ENCODE results near the gene SRBD1. TPM values are rescaled to one million over a fixed set of nuclear protein-coding genes. Genes with fewer than 3 reads are reported as not detected.
A peak's percentile ranks its signal among the peaks of the same experiment; 100 is the strongest.

SRBD1 gene, protein sequence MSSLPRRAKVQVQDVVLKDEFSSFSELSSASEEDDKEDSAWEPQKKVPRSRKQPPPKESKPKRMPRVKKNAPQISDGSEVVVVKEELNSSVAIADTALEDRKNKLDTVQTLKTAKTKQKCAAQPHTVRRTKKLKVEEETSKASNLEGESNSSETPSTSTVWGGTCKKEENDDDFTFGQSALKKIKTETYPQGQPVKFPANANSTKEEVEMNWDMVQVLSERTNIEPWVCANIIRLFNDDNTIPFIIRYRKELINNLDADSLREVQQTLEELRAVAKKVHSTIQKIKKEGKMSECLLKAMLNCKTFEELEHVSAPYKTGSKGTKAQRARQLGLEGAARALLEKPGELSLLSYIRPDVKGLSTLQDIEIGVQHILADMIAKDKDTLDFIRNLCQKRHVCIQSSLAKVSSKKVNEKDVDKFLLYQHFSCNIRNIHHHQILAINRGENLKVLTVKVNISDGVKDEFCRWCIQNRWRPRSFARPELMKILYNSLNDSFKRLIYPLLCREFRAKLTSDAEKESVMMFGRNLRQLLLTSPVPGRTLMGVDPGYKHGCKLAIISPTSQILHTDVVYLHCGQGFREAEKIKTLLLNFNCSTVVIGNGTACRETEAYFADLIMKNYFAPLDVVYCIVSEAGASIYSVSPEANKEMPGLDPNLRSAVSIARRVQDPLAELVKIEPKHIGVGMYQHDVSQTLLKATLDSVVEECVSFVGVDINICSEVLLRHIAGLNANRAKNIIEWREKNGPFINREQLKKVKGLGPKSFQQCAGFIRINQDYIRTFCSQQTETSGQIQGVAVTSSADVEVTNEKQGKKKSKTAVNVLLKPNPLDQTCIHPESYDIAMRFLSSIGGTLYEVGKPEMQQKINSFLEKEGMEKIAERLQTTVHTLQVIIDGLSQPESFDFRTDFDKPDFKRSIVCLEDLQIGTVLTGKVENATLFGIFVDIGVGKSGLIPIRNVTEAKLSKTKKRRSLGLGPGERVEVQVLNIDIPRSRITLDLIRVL
- total RNA-seq = 13.3 and 16.5 TPM in 2 replicates

DNA sequence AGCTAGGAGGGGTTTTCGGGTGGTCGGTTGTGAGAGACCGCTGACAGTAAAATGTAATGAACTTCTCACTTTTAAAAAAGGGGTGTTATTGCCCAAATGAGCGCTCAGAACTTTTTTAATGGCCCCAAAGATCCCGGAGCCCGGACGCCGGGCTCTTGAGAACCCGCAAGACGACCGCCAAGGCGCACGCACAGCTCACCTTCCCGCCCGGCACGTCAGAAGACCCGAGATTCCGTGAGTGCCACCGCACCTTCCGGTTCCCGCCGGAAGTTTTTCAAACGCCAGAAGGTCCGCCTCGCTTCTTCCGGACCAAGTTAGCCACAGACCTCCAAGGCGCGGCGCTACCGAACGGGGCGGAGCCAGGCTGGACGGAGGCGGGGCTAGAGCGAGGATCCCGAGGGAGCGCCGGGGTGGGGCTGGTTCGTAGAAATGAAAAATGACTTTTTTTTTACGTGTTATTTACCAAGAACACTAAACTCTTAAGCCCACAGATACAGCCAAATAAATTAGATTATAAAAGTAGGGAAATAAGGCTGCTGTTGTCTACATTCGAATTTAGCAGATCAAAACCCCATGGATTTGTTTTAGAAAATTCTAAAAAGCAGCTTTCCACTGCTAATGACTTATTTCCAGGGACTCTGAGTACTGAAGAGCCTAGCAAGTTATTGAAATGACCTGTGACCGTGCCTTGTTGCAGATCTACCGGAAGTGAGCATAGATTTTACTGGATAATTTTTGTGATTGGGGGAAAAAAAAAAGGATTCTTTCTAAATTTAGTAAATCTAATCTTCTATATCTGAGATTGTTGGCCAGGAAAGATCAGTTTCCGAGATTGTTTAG lies at the start of gene SRBD1:
SRBD1 (minus strand) TSS at position 248 of the 840 bp plus-strand sequence. CDS start 5,826 bp downstream, outside the sequence.
- peak; percentile 79 to 95 for DNase-seq (ENCODE audit: low read depth in 2 of 2)

DNA sequence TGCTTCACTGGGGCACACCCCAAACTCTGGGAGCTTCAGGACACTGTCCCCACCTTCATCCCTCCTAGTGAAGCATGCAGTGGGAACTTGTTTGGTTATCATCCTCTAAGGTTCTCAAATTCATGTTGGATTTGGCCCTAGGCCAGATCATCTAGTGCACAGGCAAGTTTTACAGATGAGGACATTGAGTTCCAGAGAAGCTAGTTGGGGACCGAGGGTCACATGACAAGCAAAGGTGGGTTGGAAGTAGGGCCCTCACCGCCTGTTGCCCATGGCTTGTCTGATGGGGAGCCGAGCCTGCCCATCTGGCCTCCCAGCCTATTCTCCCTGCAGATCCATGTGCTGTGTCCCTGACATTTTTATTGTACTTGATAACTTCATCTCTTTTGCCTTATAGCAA lies 43.2 kb upstream of the SRBD1 start:
- DNase-seq (ENCODE audit: low read depth in 2 of 2) = no peak

DNA sequence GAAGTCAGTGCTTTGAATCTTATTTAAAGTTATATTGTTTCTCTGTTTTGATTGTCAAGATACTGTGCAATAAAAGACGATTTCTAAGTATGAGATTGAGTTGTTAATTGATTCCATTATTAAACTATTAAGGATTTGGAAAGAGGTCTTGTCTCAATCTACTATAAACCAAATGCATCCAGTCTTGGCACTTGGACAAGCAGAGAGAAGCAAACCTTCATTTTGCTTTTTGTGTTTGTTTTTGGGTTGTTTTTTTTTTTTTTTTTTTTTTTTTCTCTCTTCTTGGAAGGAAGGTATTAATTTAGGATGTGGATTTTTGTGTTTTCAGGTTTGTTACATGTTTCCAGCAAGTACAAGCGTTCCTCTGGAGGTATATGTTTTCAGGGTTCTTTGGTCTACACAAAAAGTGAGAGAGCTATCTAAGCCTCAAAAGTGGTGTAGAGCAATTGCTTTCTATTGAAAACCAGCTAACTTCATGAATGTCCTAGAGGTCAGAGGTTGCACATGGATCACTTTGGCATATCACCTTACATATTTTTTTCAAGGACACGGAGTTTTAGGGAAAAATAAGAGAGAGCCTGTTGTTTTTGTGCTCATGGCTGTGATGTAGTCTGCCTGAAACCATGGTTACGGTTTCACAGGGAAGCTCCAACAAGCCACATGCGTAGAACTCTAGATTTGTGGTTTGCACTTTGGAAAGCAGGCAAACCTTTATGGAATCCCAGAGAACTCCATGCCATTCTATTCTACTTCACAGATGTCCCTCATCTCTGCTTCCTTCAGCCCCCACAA lies 42.3 kb upstream of the SRBD1 start:
- peak in 1 of 2 donors; percentile 41 for DNase-seq (ENCODE audit: low read depth in 2 of 2)

DNA sequence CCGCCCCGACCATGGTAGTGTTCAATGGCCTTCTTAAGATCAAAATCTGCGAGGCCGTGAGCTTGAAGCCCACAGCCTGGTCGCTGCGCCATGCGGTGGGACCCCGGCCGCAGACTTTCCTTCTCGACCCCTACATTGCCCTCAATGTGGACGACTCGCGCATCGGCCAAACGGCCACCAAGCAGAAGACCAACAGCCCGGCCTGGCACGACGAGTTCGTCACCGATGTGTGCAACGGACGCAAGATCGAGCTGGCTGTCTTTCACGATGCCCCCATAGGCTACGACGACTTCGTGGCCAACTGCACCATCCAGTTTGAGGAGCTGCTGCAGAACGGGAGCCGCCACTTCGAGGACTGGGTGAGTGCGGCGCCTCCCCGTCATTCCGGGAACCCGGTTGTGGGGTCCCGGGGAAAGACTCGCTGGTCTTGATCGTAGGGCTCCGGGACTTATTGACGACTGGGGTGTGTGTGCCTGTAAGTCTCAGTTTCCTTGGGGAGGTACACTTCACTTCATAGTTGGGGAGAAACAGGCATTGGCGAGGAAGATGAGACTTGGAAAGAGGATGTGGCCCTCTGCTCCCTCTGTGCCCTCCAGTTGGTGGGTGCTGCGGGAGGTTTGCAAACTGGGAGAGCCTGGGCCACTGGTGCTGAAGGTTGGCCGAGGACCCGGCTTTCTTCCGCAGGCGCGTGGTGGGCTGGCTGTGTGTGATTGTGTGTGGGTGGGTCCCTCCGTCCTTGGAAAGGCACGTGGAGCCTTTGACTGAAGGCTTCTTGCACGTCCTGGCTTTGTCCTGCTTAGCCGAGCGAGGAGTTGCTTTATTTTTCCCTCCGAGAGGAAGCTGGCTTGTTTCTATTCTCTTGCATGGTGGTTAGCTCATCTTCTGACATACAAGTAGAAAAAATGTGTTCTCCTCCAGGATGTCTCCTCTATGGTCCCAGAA lies 41.3 kb upstream of the SRBD1 start:
- peak; percentile 27 to 60 for DNase-seq (ENCODE audit: low read depth in 2 of 2)

DNA sequence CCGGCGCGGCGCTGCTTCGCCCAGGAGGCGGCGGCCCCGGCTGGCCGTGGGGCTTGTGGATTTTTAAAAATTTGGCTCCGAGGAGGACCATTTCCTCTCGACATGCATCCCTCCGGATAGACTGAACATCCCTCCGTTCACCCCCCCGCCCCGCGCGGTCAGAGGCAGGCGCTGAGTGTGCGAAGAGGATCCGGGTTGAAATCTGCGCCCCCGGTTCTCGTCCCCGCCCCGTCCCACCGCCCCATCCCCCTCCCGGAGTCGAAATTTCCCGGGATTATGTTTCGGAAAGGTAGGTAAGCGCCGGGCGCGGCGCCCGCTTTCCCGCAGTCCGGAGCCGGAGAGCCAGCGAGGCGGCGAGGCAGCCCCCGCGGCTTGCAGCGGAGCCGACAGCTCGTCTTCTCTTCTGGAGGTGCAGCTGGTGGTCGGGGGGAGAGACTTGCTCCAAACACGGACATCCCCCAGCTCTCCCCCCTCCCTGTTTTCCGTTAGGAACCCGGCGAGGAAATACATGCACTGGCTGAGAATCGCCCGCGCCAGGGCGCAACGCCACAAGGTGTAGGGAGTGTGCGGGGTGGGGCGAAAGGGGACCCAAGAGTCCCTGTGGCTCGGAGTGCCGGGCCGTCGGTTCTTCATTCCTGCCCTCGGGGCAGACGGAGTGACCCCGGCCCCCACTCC lies 40.5 kb upstream of the SRBD1 start, which contains the start of gene PRKCE:
PRKCE (plus strand) TSS at position 261 of the 675 bp plus-strand sequence.
- DNase-seq (ENCODE audit: low read depth in 2 of 2) = peak; percentile 33 to 75

DNA sequence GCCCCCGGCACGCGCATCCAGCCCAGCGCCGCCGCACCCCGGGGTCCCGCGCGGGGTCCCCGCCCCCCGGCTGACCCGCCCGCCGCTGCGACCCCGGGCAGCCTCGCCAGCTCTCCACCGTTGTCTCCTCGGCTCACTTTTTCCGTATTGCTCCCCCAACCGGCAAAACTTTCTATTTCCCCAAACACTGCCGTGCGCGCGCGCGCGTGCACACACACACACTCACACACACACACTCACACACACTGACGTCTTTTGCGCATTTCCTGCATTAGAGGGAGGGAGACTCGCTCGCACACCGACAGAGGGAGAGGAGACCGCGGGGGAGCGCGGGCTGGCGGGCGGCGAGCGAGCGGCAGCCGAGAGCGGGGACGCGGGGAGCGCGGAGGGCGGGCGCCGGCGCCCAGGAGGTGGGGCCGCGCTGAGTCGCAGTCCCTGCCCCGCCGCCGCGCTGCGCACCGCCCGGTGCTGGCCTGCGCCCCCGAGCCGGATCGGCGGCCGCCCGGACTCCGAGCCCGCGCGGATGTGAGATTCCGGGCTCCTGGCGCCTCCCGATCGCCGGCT lies 39.9 kb upstream of the SRBD1 start:
- peak; percentile 98 to 99 for DNase-seq (ENCODE audit: low read depth in 2 of 2)

DNA sequence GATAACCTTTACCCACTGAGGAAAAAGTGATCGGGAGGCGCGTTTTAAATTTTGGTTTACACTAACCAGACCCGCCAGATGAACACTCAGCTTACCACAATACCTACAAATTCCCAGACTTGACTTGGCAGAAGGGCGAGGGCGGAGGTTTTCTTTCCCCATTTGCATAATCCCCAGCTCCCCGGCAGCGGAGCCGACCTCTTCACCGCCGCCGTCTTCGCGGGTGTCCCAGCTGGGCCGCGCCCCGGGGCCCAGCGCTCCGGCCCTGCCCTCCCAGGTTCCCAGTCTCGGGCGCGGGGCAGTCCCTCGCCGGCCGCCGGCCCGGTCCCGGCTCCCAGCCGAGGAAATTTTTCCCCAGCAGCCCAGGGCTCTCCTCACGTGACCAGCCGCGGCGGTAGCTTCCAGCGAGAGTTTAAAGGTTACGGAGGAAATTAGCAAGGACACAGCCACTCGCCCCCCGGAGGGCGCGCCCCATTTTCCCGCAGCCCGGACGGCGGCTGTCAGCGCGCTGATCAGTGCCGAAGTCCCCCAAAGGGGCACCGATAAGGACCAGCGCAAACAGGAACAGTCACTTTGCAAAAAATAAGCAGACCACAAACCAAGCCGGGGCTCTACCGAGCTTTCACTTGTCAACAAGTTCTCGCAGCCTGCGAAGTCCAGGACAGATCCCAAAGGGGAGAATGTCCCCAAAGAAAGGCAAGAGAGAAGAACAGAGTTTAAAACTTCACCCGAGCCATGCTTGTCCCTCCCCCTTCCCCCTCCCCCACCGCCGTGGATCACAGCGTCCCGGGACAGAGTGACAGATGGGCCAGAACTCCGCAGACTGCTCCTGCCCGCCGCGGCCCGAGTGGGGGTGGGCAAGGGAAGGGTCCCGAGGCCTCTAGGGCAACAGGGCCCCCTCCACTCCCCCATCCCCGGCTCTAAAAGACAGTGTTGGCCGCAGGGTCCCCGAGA lies 39.1 kb upstream of the SRBD1 start:
- peak; percentile 53 to 67 for DNase-seq (ENCODE audit: low read depth in 2 of 2)

DNA sequence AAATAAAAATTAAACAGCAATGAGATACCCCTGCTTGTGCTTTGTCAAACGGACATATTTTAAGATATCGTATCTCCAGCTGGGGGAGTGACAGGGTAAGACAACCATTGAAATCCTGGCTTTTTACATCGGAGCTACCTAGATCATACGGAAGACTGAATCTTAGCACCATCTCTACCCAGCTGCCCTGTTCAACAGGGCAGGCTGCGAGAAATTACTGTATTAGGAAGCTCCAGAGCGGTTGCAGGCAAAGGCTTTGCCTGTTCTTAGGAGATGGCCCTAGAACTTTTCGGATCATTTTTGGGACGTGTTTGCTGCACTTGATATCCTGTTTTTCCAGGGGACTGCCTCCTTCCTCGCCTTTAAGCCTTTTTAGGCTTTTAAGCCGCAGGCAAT lies 38.4 kb upstream of the SRBD1 start:
- DNase-seq (ENCODE audit: low read depth in 2 of 2) = peak; percentile 52 to 55

DNA sequence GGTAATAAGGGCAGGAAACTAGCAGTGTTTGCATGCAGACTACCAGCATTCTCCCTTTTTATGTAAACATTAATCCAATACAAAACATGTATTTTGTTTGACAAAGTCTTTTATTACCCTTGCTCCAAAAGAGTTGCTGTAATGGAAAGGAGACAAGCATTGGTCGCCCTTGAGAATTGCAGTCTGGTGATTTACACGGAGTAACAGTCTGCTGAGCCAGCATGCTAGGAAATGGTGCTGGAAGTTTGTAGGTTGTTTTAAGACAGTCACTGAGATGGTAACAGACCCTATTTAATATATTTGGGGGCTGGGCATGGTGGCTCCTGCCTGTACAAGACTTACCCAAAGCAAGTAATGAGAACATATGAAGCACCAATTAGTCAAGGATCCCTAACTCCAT lies 37.6 kb upstream of the SRBD1 start:
- no peak for DNase-seq (ENCODE audit: low read depth in 2 of 2)

DNA sequence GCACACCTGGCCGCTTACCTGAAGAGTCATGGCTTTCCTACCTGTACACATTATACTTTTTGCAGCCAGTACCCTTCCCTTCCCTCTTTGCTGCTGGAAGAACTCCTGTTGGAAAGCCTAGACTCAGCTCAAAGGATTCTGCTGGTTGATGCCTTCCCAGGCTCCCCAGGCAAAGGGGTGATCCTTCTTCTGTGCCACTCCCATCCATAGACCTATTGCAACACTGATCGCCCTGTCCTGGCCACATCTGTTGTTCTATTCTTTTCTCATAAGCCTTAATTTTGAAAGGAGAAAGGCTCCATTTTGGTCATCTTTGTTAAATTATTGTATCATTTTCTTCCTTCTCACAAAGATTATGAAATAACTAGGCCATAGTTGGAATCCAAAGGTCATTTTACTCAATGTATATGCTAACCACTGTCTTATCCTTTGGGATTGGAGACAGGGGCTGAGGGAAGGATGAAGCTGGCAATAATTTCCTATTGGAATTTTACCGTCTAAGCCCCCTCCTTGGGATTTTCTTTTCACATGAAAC lies 37.0 kb upstream of the SRBD1 start:
- DNase-seq (ENCODE audit: low read depth in 2 of 2) = no peak

DNA sequence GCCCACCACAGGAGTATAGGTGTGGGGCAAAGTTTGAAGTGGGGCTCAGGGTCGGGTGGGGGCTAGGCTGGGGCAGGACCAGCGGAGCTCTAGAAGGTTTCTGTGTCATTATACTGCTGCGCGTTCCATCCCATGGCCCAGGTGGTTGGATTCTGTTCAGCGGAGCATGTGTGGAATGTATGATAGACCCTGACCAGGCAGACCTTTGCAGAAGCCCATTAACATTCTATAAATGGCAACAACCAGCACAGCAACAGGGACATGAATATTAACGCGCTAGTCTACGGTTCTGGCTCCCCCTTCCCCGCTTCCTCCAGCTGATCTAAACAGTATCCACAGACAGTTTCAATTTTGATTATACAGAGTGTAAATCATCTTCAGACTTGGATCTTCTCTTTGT lies 36.3 kb upstream of the SRBD1 start:
- no peak for DNase-seq (ENCODE audit: low read depth in 2 of 2)

DNA sequence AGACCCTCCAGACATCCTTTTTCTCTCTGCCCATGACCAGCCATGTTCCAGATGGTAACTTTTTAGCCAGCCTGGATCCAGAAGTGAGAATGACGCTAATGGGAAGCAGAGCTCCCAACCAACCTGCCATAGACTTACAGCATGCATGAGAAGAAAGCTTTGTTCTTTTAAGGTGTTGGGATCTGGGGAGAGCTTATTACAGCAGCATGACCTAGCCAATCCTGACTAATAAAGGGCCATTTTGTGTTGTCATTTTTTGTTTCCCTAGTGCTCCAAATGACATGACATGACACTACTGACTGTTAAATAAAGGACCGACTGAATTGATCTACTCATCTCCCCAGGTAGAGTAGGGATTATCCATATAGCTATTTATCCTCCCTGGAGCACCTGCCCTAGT lies 35.2 kb upstream of the SRBD1 start:
- no peak for DNase-seq (ENCODE audit: low read depth in 2 of 2)

DNA sequence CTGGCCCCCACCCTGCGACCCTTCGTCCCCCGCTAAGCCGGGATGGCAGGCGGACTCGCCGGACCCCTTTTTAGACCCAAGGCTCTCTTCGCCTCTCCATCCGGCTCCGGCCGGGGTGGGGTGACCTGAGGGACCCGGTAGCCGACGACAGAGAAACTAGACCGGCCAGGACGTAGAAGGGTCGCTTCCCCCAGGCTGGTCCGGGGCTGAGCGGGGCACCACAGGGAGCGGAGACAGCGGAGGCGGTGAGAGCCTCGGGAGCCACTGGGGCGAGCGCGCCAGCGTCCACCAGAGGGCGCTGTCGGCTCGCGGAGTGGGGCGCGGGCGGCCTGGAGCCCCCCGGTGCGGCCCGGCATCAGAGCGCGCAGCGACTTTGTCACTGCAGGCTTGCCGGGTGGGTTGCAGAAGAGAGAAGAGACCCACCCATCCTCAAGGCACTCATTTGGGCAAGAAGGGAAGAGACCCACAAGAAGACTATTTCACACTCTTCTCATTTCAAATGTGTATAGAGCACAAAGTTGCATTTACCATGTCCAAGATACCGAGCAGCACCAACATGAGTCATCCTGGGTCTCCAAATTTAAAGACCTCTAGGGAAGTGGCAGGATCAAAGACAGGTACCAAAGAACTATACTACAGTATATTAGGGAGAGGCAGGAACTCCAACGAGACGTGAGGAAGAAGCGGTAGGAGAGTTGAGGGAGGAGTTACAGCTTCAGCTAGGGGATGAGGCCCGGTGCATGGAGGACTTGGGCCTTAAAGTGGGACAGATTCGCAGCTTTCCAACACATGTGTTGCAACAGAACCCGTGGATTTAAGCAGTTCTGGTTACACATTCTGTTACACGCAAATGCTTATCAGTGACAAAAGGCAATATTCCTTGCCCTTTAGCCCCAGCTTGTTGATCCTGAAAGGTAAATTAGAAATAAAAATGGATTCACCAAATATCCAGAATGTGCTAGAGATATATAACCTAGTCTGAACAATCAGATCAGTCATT lies 32.8 kb upstream of the SRBD1 start:
- DNase-seq (ENCODE audit: low read depth in 2 of 2) = peak; percentile 60 to 73

DNA sequence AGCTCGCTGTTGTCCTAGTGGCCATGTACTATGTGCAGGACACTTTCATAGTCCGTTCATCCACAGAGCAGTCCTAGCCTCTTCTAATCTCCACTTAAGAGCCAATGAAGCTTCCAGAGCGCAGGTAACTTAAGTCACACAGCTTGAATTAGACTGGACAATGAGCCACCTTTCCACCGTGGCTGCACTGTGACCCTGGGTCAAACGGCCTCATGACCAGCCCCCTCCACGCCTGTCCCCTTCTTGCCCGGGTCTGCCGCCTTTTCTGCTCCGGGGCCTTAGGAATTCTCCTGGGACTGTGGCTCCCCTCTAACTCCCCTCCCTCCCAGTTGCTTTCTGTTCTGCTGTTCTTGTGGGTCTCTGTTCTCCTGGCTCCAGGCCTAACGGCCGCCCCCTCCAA lies 32.0 kb upstream of the SRBD1 start:
- DNase-seq (ENCODE audit: low read depth in 2 of 2) = peak; percentile 14 to 16

DNA sequence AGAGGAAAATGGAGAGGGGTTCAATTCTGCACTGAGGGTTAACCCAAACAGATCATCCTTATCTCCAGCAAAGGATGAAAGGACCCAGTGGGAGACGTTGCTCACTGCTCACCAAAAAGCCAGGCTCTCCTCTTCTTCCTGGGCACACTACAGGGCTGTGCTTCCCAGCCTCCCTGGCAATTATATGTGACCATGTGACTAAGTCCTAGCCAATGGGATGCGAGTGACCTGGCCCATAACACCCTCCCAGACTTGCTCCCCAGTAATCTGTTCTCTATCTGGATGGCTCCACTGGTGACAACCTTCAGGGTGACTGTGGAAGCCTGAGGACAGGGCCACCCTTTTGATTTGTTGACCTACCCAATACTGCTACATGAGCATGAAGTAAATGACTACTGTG lies 29.5 kb upstream of the SRBD1 start:
- no peak for DNase-seq (ENCODE audit: low read depth in 2 of 2)

DNA sequence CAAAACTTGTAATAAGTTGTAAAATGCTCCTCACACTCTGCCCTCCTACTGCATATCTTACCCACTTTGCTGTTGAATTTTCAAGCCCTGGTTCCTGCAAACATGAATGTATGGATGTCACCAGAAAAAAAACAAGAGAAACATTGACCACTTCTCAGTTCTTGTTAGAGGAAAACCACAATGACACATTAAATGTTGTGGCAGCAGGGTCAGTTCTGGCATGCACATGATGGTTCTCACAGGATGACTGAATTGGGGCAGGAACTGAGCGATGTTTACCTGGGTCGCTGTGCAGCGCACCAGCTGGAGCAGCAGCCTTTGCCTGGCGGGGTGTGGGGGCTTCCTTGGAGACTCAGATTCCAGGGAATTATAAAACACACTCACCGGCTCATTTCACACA lies 26.4 kb upstream of the SRBD1 start:
- peak; percentile 29 to 61 for DNase-seq (ENCODE audit: low read depth in 2 of 2)
